ENCODE data around the gene AFF2. TPM values are rescaled to one million over a fixed set of nuclear protein-coding genes. Genes with fewer than 3 reads are reported as not detected.

The AFF2 gene
- total and polyA plus RNA-seq, 5 experiments from 2014 or later: 0.13 to 2.0 (median 0.24) TPM

- no peaks in the 10 kb centered on the region for H3K27me3 Mint-ChIP-seq
- POLR2A ChIA-PET: no interaction called here
- ATAC-seq: no peak
Observed at GRCh38 chrX:148755111-148755510, 254.7 kb downstream of the AFF2 start.

GRCh38 chrX:148763896-148764295 is 263.5 kb downstream of the AFF2 start:
- POLR2A ChIA-PET: no interaction called here
- Mint-ChIP-seq H3K4me1 (peaks cover 0 to 2% (median 0%) of the 10 kb centered on the region in 4 donors), H3K36me3 (peaks cover 0 to 4% (median 0%) of the 10 kb centered on the region in 3 donors), H3K27ac (no peak overlapping the region), H3K27me3 (no peaks in the 10 kb centered on the region), H3K9me3 (peaks cover 0 to 4% (median 0%) of the 10 kb centered on the region in 9 donors), H3K4me3 (no peak overlapping the region)
- DNase-seq (no peak), ATAC-seq (no peak)

More at GRCh38 chrX:148755111-148755510, 254.7 kb downstream of the AFF2 start:
- Mint-ChIP-seq H3K36me3 (no peaks in the 10 kb centered on the region), H3K27ac (no peak overlapping the region), H3K4me3 (no peak overlapping the region), H3K9me3 (no peaks in the 10 kb centered on the region), H3K4me1 (no peaks in the 10 kb centered on the region)
- no peak for DNase-seq

- DNase-seq (no peak), ATAC-seq (no peak)
- Mint-ChIP-seq H3K9me3 (peaks cover 0 to 4% (median 0%) of the 10 kb centered on the region in 9 donors), H3K27ac (no peak overlapping the region), H3K36me3 (peaks cover 0 to 4% (median 0%) of the 10 kb centered on the region in 3 donors), H3K4me1 (peaks cover 0 to 4% (median 0%) of the 10 kb centered on the region in 4 donors), H3K4me3 (no peak overlapping the region), H3K27me3 (no peaks in the 10 kb centered on the region)
- POLR2A ChIA-PET: no interaction called here
Observed at GRCh38 chrX:148768296-148768695, 267.9 kb downstream of the AFF2 start.

GRCh38 chrX:148771440-148771839 is 271.0 kb downstream of the AFF2 start:
- POLR2A ChIA-PET: no interaction called here
- Mint-ChIP-seq H3K27me3 (no peaks in the 10 kb centered on the region), H3K4me3 (no peak overlapping the region), H3K4me1 (peaks cover 0 to 4% (median 0%) of the 10 kb centered on the region in 4 donors), H3K27ac (no peak overlapping the region), H3K36me3 (peaks cover 0 to 8% (median 0%) of the 10 kb centered on the region in 3 donors), H3K9me3 (peaks cover 0 to 14% (median 0%) of the 10 kb centered on the region in 9 donors)
- DNase-seq (no peak), ATAC-seq (no peak)

GRCh38 chrX:148774276-148774675 is 273.9 kb downstream of the AFF2 start:
- POLR2A ChIA-PET: no interaction called here

GRCh38 chrX:148784137-148784536 is 283.7 kb downstream of the AFF2 start:
- Mint-ChIP-seq H3K27me3 (no peaks in the 10 kb centered on the region), H3K4me1 (no peaks in the 10 kb centered on the region), H3K36me3 (peaks cover 0 to 5% (median 0%) of the 10 kb centered on the region in 3 donors), H3K4me3 (no peak overlapping the region), H3K27ac (no peak overlapping the region), H3K9me3 (peaks cover 0 to 14% (median 4%) of the 10 kb centered on the region in 9 donors)
- no peak for ATAC-seq
- no peak for DNase-seq
- POLR2A ChIA-PET: no interaction called here

More at GRCh38 chrX:148774276-148774675, 273.9 kb downstream of the AFF2 start:
- no peak overlapping the region for H3K4me3 Mint-ChIP-seq
- peaks cover 0 to 21% (median 14%) of the 10 kb centered on the region in 3 donors for H3K36me3 Mint-ChIP-seq
- peaks cover 0 to 3% (median 0%) of the 10 kb centered on the region in 4 donors for H3K4me1 Mint-ChIP-seq
- H3K9me3 Mint-ChIP-seq: peaks cover 0 to 38% (median 14%) of the 10 kb centered on the region in 9 donors
- DNase-seq: no peak
- no peak overlapping the region for H3K27ac Mint-ChIP-seq
- ATAC-seq: no peak
- no peaks in the 10 kb centered on the region for H3K27me3 Mint-ChIP-seq

GRCh38 chrX:148784856-148785255 is 284.4 kb downstream of the AFF2 start:
- Mint-ChIP-seq H3K27me3 (no peaks in the 10 kb centered on the region), H3K4me1 (no peaks in the 10 kb centered on the region), H3K9me3 (peaks cover 0 to 8% (median 4%) of the 10 kb centered on the region in 9 donors), H3K36me3 (peaks cover 0 to 5% (median 0%) of the 10 kb centered on the region in 3 donors), H3K4me3 (no peak overlapping the region), H3K27ac (no peak overlapping the region)
- DNase-seq (no peak), ATAC-seq (no peak)
- POLR2A ChIA-PET: no interaction called here

GRCh38 chrX:148785256-148785655 is 284.8 kb downstream of the AFF2 start:
- no peak overlapping the region for H3K27ac Mint-ChIP-seq
- no peak for ATAC-seq
- no peaks in the 10 kb centered on the region for H3K4me1 Mint-ChIP-seq
- no peak overlapping the region for H3K4me3 Mint-ChIP-seq
- DNase-seq: no peak
- H3K9me3 Mint-ChIP-seq: peaks cover 0 to 4% (median 2%) of the 10 kb centered on the region in 9 donors
- H3K36me3 Mint-ChIP-seq: peaks cover 0 to 3% (median 0%) of the 10 kb centered on the region in 3 donors
- POLR2A ChIA-PET: no interaction called here
- H3K27me3 Mint-ChIP-seq: no peaks in the 10 kb centered on the region

- POLR2A ChIA-PET: no interaction called here
- Mint-ChIP-seq H3K9me3 (no peaks in the 10 kb centered on the region), H3K27me3 (no peaks in the 10 kb centered on the region), H3K36me3 (no peaks in the 10 kb centered on the region), H3K4me1 (no peaks in the 10 kb centered on the region), H3K27ac (no peak overlapping the region), H3K4me3 (no peak overlapping the region)
- ATAC-seq (no peak), DNase-seq (no peak)
Observed at GRCh38 chrX:148788449-148788848, 288.0 kb downstream of the AFF2 start.

- Mint-ChIP-seq H3K27ac (no peak overlapping the region), H3K36me3 (no peaks in the 10 kb centered on the region), H3K9me3 (no peaks in the 10 kb centered on the region), H3K27me3 (no peaks in the 10 kb centered on the region), H3K4me1 (no peaks in the 10 kb centered on the region), H3K4me3 (no peak overlapping the region)
- DNase-seq (no peak), ATAC-seq (no peak)
- POLR2A ChIA-PET: no interaction called here
Observed at GRCh38 chrX:148794350-148794749, 293.9 kb downstream of the AFF2 start.

- H3K4me3 Mint-ChIP-seq: no peak overlapping the region
- H3K4me1 Mint-ChIP-seq: no peaks in the 10 kb centered on the region
- POLR2A ChIA-PET: no interaction called here
Observed at GRCh38 chrX:148804579-148805355, 304.4 kb downstream of the AFF2 start.

GRCh38 chrX:148806145-148806870 is 305.9 kb downstream of the AFF2 start:
- Mint-ChIP-seq H3K4me1 (no peaks in the 10 kb centered on the region), H3K36me3 (no peaks in the 10 kb centered on the region), H3K9me3 (no peaks in the 10 kb centered on the region), H3K4me3 (no peak overlapping the region), H3K27ac (no peak overlapping the region), H3K27me3 (no peaks in the 10 kb centered on the region)
- ATAC-seq (no peak), DNase-seq (no peak)
- POLR2A ChIA-PET: no interaction called here

More at GRCh38 chrX:148804579-148805355, 304.4 kb downstream of the AFF2 start:
- Mint-ChIP-seq H3K27me3 (no peaks in the 10 kb centered on the region), H3K27ac (no peak overlapping the region), H3K9me3 (no peaks in the 10 kb centered on the region), H3K36me3 (no peaks in the 10 kb centered on the region)
- no peak for DNase-seq
- no peak for ATAC-seq

GRCh38 chrX:148808833-148809232 is 308.4 kb downstream of the AFF2 start:
- no peaks in the 10 kb centered on the region for H3K4me1 Mint-ChIP-seq

More at GRCh38 chrX:148808833-148809232, 308.4 kb downstream of the AFF2 start:
- no peak overlapping the region for H3K4me3 Mint-ChIP-seq
- H3K27me3 Mint-ChIP-seq: no peaks in the 10 kb centered on the region
- no peak overlapping the region for H3K27ac Mint-ChIP-seq
- DNase-seq: no peak
- ATAC-seq: no peak
- no peaks in the 10 kb centered on the region for H3K36me3 Mint-ChIP-seq
- POLR2A ChIA-PET: no interaction called here
- no peaks in the 10 kb centered on the region for H3K9me3 Mint-ChIP-seq
